ENCODE results near the gene GOLM1.

DNA sequence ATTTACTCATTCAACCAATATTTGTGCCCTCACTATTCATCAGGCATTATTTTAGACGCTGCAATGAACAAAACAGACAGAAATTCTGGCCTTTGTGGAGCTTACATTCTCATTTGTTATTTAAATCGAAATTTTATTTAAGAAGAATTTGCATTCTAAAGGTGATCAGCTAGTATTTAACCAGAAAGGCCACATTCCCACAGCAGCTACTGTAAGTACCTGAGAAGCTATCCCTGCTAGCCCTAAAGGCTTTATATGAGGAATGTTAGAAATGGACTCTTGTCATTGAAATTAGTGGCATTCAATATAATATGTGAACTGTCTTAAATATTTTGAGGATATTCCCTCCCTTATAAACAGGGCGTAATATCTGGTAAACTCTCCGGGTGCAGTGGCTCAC, 35.0 kb upstream of the GOLM1 start:
- no peak for TF ChIP-seq RAD21 (IDR thresholded peaks at IDR 0.05)
- TF ChIP-seq, protein P1, sequence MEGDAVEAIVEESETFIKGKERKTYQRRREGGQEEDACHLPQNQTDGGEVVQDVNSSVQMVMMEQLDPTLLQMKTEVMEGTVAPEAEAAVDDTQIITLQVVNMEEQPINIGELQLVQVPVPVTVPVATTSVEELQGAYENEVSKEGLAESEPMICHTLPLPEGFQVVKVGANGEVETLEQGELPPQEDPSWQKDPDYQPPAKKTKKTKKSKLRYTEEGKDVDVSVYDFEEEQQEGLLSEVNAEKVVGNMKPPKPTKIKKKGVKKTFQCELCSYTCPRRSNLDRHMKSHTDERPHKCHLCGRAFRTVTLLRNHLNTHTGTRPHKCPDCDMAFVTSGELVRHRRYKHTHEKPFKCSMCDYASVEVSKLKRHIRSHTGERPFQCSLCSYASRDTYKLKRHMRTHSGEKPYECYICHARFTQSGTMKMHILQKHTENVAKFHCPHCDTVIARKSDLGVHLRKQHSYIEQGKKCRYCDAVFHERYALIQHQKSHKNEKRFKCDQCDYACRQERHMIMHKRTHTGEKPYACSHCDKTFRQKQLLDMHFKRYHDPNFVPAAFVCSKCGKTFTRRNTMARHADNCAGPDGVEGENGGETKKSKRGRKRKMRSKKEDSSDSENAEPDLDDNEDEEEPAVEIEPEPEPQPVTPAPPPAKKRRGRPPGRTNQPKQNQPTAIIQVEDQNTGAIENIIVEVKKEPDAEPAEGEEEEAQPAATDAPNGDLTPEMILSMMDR (IDR thresholded peaks at IDR 0.05; ENCODE audit: low read depth, low read length, missing input control): no peak
- TF ChIP-seq, protein P2, sequence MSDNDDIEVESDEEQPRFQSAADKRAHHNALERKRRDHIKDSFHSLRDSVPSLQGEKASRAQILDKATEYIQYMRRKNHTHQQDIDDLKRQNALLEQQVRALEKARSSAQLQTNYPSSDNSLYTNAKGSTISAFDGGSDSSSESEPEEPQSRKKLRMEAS (IDR thresholded peaks at IDR 0.05): no peak
- no peak for TF ChIP-seq TAF1 (conservative IDR thresholded peaks at IDR 0.05)
- TF ChIP-seq, protein P3, sequence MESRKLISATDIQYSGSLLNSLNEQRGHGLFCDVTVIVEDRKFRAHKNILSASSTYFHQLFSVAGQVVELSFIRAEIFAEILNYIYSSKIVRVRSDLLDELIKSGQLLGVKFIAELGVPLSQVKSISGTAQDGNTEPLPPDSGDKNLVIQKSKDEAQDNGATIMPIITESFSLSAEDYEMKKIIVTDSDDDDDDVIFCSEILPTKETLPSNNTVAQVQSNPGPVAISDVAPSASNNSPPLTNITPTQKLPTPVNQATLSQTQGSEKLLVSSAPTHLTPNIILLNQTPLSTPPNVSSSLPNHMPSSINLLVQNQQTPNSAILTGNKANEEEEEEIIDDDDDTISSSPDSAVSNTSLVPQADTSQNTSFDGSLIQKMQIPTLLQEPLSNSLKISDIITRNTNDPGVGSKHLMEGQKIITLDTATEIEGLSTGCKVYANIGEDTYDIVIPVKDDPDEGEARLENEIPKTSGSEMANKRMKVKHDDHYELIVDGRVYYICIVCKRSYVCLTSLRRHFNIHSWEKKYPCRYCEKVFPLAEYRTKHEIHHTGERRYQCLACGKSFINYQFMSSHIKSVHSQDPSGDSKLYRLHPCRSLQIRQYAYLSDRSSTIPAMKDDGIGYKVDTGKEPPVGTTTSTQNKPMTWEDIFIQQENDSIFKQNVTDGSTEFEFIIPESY (IDR thresholded peaks at IDR 0.05): no peak
- no peak for TF ChIP-seq JUND (IDR thresholded peaks at IDR 0.05)
- no peak for TF ChIP-seq EGR1 (IDR thresholded peaks at IDR 0.05; ENCODE audit: low read depth in 2 of 2)
- TF ChIP-seq, protein P4, sequence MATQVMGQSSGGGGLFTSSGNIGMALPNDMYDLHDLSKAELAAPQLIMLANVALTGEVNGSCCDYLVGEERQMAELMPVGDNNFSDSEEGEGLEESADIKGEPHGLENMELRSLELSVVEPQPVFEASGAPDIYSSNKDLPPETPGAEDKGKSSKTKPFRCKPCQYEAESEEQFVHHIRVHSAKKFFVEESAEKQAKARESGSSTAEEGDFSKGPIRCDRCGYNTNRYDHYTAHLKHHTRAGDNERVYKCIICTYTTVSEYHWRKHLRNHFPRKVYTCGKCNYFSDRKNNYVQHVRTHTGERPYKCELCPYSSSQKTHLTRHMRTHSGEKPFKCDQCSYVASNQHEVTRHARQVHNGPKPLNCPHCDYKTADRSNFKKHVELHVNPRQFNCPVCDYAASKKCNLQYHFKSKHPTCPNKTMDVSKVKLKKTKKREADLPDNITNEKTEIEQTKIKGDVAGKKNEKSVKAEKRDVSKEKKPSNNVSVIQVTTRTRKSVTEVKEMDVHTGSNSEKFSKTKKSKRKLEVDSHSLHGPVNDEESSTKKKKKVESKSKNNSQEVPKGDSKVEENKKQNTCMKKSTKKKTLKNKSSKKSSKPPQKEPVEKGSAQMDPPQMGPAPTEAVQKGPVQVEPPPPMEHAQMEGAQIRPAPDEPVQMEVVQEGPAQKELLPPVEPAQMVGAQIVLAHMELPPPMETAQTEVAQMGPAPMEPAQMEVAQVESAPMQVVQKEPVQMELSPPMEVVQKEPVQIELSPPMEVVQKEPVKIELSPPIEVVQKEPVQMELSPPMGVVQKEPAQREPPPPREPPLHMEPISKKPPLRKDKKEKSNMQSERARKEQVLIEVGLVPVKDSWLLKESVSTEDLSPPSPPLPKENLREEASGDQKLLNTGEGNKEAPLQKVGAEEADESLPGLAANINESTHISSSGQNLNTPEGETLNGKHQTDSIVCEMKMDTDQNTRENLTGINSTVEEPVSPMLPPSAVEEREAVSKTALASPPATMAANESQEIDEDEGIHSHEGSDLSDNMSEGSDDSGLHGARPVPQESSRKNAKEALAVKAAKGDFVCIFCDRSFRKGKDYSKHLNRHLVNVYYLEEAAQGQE (IDR thresholded peaks at IDR 0.05): no peak
- no peak for TF ChIP-seq HNF4A (conservative IDR thresholded peaks at IDR 0.05)
- TF ChIP-seq, protein P5, sequence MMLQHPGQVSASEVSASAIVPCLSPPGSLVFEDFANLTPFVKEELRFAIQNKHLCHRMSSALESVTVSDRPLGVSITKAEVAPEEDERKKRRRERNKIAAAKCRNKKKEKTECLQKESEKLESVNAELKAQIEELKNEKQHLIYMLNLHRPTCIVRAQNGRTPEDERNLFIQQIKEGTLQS (IDR thresholded peaks at IDR 0.05): no peak
